Liver (tissue), 9 donors: ENCODE measurements around the gene LRRFIP2. TPM values are rescaled to one million over a fixed set of nuclear protein-coding genes. Genes with fewer than 3 reads are reported as not detected.

Experiments used
- DNase-seq: peaks from one replicate; pipeline ENCODE4 v3.0.0-alpha.2; 2017; ENCODE audit warnings: low spot score
- H3K27ac ChIP-seq, 2 donors: one replicate each; pipeline ENCODE4 v1.7.0; 2013; ENCODE audit warnings: inconsistent platforms in 2 of 2, low read length in 2 of 2, control low read depth in 1 of 2, low read depth in 1 of 2, mild to moderate bottlenecking in 1 of 2
- H3K27me3 ChIP-seq, 4 donors: one replicate each; pipeline versions ENCODE4 v1.6.1 to v1.7.0; 2013; ENCODE audit warnings: low read length in 3 of 4, inconsistent platforms in 1 of 4, mild to moderate bottlenecking in 1 of 4, moderate library complexity in 1 of 4; ENCODE audit not compliant: control insufficient read depth in 4 of 4, insufficient read depth in 4 of 4
- H3K36me3 ChIP-seq, 4 donors: one replicate each; pipeline versions ENCODE4 v1.6.1 to v1.7.0; 2013; ENCODE audit warnings: low read length in 3 of 4, mild to moderate bottlenecking in 3 of 4, low read depth in 1 of 4, moderate library complexity in 1 of 4; ENCODE audit not compliant: control insufficient read depth in 4 of 4, insufficient read depth in 3 of 4
- H3K4me1 ChIP-seq, 4 donors: one replicate each; pipeline versions ENCODE4 v1.6.1 to v1.7.0; 2013; ENCODE audit warnings: low read length in 3 of 4, mild to moderate bottlenecking in 3 of 4, moderate library complexity in 1 of 4; ENCODE audit not compliant: control insufficient read depth in 4 of 4, insufficient read depth in 4 of 4
- H3K4me3 ChIP-seq, 3 donors: one replicate each; pipeline versions ENCODE4 v1.6.1 to v1.7.0; 2013; ENCODE audit warnings: low read length in 3 of 3, control low read depth in 1 of 3, low read depth in 1 of 3, mild to moderate bottlenecking in 1 of 3
- H3K9ac ChIP-seq, 2 donors: one replicate each; pipeline ENCODE4 v1.7.0; 2013; ENCODE audit warnings: low read length in 2 of 2, mild to moderate bottlenecking in 2 of 2, moderate library complexity in 2 of 2, control low read depth in 1 of 2, low read depth in 1 of 2
- H3K9me3 ChIP-seq, 4 donors: one replicate each; pipeline versions ENCODE4 v1.6.1 to v1.7.0; 2013; ENCODE audit warnings: low read length in 3 of 4; ENCODE audit not compliant: control insufficient read depth in 4 of 4
- ATF3 ChIP-seq: IDR thresholded peaks from 2 replicates; pipeline ENCODE4 v1.6.1; 2016; ENCODE audit warnings: antibody characterized with exemption
- CTCF ChIP-seq: fragments of 150-350 bp; IDR thresholded peaks from 2 replicates; pipeline ENCODE4 v1.5.1; 2017; ENCODE audit warnings: improper control_type of control experiment, low read depth, low read length; ENCODE audit not compliant: missing input control
- EGR1 ChIP-seq, 2 donors: IDR thresholded peaks; 2 replicates each; pipeline ENCODE4 v1.6.1; 2016 to 2018; ENCODE audit warnings: antibody characterized with exemption in 2 of 2, low read depth in 2 of 2
- FOXA2 ChIP-seq: IDR thresholded peaks from 2 replicates; pipeline ENCODE4 v1.6.1; 2016; ENCODE audit warnings: antibody characterized with exemption
- HNF4A ChIP-seq, 2 donors: conservative IDR thresholded peaks; 2 replicates each; pipeline ENCODE4 v1.6.1; 2016; ENCODE audit warnings: antibody characterized with exemption in 2 of 2, mild to moderate bottlenecking in 2 of 2
- HNF4G ChIP-seq: IDR thresholded peaks from 2 replicates; pipeline ENCODE4 v1.6.1; 2016; ENCODE audit warnings: antibody characterized with exemption
- JUND ChIP-seq, 2 donors: IDR thresholded peaks; 2 replicates each; pipeline ENCODE4 v1.6.1; 2016; ENCODE audit warnings: antibody characterized with exemption in 2 of 2
- RAD21 ChIP-seq, 2 donors: IDR thresholded peaks; 2 replicates each; pipeline ENCODE4 v1.6.1; 2016; ENCODE audit warnings: antibody characterized with exemption in 2 of 2, mild to moderate bottlenecking in 2 of 2
- REST ChIP-seq: IDR thresholded peaks from 2 replicates; pipeline ENCODE4 v1.6.1; 2016; ENCODE audit warnings: antibody characterized with exemption, mild to moderate bottlenecking
- RXRA ChIP-seq, 2 donors: IDR thresholded peaks; 2 replicates each; pipeline ENCODE4 v1.6.1; 2017 to 2018; ENCODE audit warnings: antibody characterized with exemption in 2 of 2, mild to moderate bottlenecking in 1 of 2
- TAF1 ChIP-seq: conservative IDR thresholded peaks from 2 replicates; pipeline ENCODE4 v1.6.1; 2016; ENCODE audit warnings: antibody characterized with exemption, mild to moderate bottlenecking
- YY1 ChIP-seq: IDR thresholded peaks from 2 replicates; pipeline ENCODE4 v1.6.1; 2016; ENCODE audit warnings: antibody characterized with exemption, mild to moderate bottlenecking
- ZBTB33 ChIP-seq: IDR thresholded peaks from 2 replicates; pipeline ENCODE4 v1.6.1; 2016; ENCODE audit warnings: antibody characterized with exemption
- WGBS: extraction: QIAGEN DNeasy Blood & Tissue Kit; methylation state at CpG from one replicate; pipeline ENCODE4 v1.1.7; 2013; 5-methylcytosine and 5-hydroxymethylcytosine counted together
- polyA plus RNA-seq, 2 donors: library from polyadenylated mRNA; stranded (reverse) in 1 of 2; unstranded in 1 of 2; fragments of 200-250 nt in 1 of 2; fragments of >200 nt in 1 of 2; fragmentation: Nextera tagmentation in 1 of 2; extraction: Ambion mirVana in 1 of 2; gene quantifications; one replicate each; pipeline versions ENCODE4 v1.2.1 to v1.2.3, GENCODE V29; 2013 to 2015
- total RNA-seq, 2 donors: library from RNA; depleted of rRNA; stranded (reverse); fragments of >200 nt; gene quantifications; one replicate each; pipeline ENCODE4 v1.2.3, GENCODE V29; 2014
- donor health status: healthy.
- donor health status: healthy.
- donor health status: healthy.
- donor health status: healthy.
- donor health status: healthy.

LRRFIP2 gene
- total and polyA plus RNA-seq, 4 donors: 22.6 to 56.9 (median 39.8) TPM

GRCh38 chr3:37162501-37163245, 11.7 kb downstream of the LRRFIP2 start:
- H3K9me3 ChIP-seq: no peaks in the 10 kb centered on the region
- TF ChIP-seq RAD21 (IDR thresholded peaks at IDR 0.05) (no peak), EGR1 (IDR thresholded peaks at IDR 0.05; ENCODE audit: low read depth in 2 of 2) (no peak), JUND (IDR thresholded peaks at IDR 0.05) (no peak), HNF4G (no peak), HNF4A (conservative IDR thresholded peaks at IDR 0.05) (no peak), RXRA (IDR thresholded peaks at IDR 0.05) (no peak), ATF3 (no peak), FOXA2 (no peak)
- H3K27ac ChIP-seq: no peak overlapping the region
- no peak overlapping the region for H3K9ac ChIP-seq
- H3K4me3 ChIP-seq: no peak overlapping the region
- WGBS: 81% methylated on average over 3 of the region's 3 CpGs
- no peak for DNase-seq
- H3K4me1 ChIP-seq: no peaks in the 10 kb centered on the region
- H3K36me3 ChIP-seq: peaks cover 0 to 8% (median 3%) of the 10 kb centered on the region in 4 donors
- H3K27me3 ChIP-seq: no peaks in the 10 kb centered on the region

- Histone ChIP-seq H3K4me1 (no peaks in the 10 kb centered on the region), H3K9me3 (no peaks in the 10 kb centered on the region), H3K36me3 (peaks cover 0 to 8% (median 3%) of the 10 kb centered on the region in 4 donors), H3K4me3 (no peak overlapping the region), H3K27ac (no peak overlapping the region), H3K9ac (no peak overlapping the region), H3K27me3 (no peaks in the 10 kb centered on the region)
- TF ChIP-seq FOXA2 (no peak), RAD21 (IDR thresholded peaks at IDR 0.05) (no peak), HNF4A (conservative IDR thresholded peaks at IDR 0.05) (no peak), TAF1 (no peak), CTCF (no peak), ZBTB33 (no peak), YY1 (no peak), REST (no peak)
- 92% methylated on average over 3 of the region's 3 CpGs for WGBS
- no peak for DNase-seq
Observed at GRCh38 chr3:37161351-37161750, 13.0 kb downstream of the LRRFIP2 start.
